Muscle layer of colon (tissue), 2 donors: ENCODE measurements around the gene NXPE1.

Experiments used
- H3K27ac ChIP-seq: one replicate; pipeline ENCODE4 v1.7.0; 2013; ENCODE audit warnings: low read depth, mild to moderate bottlenecking, low read length, moderate library complexity
- H3K27me3 ChIP-seq, 2 donors: one replicate each; pipeline ENCODE4 v1.7.0; 2013; ENCODE audit warnings: low read length in 2 of 2, mild to moderate bottlenecking in 2 of 2; ENCODE audit not compliant: insufficient read depth in 2 of 2, control insufficient read depth in 1 of 2
- H3K36me3 ChIP-seq: one replicate; pipeline ENCODE4 v1.7.0; 2013; ENCODE audit warnings: mild to moderate bottlenecking, low read length; ENCODE audit not compliant: insufficient read depth
- H3K4me1 ChIP-seq: one replicate; pipeline ENCODE4 v1.7.0; 2013; ENCODE audit warnings: mild to moderate bottlenecking, low read length; ENCODE audit not compliant: insufficient read depth
- H3K4me3 ChIP-seq, 2 donors: one replicate each; pipeline ENCODE4 v1.7.0; 2013; ENCODE audit warnings: low read length in 2 of 2, low read depth in 1 of 2, mild to moderate bottlenecking in 1 of 2, moderate library complexity in 1 of 2
- H3K9ac ChIP-seq: one replicate; pipeline ENCODE4 v1.7.0; 2013; ENCODE audit warnings: low read length
- H3K9me3 ChIP-seq: one replicate; pipeline ENCODE4 v1.7.0; 2013; ENCODE audit warnings: mild to moderate bottlenecking, low read length
- donor health status: abdominal sarcoma.
- donor health status: Adenocarcinoma of cecum.

Gene NXPE1

DNA sequence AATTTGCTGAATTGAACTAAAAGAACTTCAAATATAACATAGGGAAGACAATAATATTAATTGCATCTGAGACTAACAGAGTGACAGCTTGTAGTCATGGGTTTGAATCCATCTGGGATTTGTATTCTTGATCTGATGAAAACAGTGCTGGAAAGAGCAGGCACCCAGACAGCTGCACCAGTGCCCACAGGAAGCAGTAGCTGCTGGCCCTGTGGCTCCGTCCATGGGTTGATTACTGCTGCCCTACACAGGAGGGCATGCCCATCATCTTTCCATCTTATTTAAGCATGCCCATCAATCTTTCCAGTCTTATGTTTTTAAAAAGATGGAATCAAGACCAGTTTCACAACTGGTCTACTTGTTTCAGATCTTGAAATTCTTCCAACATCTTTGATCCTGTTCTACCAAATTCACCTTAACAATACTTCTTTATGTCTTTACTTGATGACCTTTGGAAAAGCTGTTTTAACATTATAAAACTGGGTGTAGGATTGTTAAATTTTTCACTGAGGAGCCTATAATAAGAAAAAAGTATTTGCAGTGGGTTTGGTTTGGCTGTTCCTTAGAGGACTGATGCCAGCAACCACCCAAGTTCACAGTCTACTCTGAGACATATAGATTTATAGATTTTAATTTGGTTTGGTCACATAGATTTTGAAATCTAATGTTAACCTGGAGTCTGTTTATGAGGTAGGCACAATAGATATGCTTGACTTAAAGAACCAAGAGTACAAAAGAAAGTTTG lies 36.7 kb upstream of the NXPE1 start:
- Histone ChIP-seq H3K27me3 (no peaks in the 10 kb centered on the region), H3K4me1 (no peaks in the 10 kb centered on the region), H3K27ac (no peak overlapping the region), H3K36me3 (no peaks in the 10 kb centered on the region), H3K9ac (no peak overlapping the region), H3K4me3 (no peak overlapping the region), H3K9me3 (no peaks in the 10 kb centered on the region)

DNA sequence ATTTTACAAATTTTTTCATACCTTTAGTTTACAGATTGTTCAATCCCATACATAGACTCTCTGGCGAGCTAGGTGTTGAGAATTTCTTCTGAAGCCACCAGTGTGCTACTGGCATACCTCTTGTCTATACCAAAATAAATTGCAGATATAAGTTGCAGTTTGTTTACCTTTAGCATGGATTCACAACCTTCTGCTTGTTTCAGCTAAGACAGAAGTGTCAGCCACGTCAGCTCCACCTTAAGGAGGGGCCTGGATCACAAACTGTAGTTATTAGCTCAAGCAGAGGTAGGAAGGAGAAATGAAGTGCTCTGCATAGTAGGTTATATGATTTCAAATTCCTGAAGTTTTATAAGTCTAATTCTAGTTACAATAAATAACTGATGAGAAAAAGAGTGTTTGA lies 35.9 kb upstream of the NXPE1 start, which contains the start of gene NXPE4:
TSS of gene NXPE4 (minus strand) at position 216 of the 400 bp plus-strand sequence. CDS start 1,027 bp downstream, outside the sequence.
- Histone ChIP-seq H3K4me3 (no peak within 1 kb of the TSS), H3K4me1 (no peaks in the 10 kb centered on the region), H3K36me3 (no peaks in the 10 kb centered on the region), H3K27me3 (no peaks in the 10 kb centered on the region), H3K9me3 (no peaks in the 10 kb centered on the region), H3K9ac (no peak within 1 kb of the TSS), H3K27ac (no peak within 1 kb of the TSS)

- H3K4me3 ChIP-seq: no peak overlapping the region
- no peak overlapping the region for H3K9ac ChIP-seq
- no peaks in the 10 kb centered on the region for H3K27me3 ChIP-seq
- no peaks in the 10 kb centered on the region for H3K4me1 ChIP-seq
- no peak overlapping the region for H3K27ac ChIP-seq
- H3K36me3 ChIP-seq: no peaks in the 10 kb centered on the region
- H3K9me3 ChIP-seq: no peaks in the 10 kb centered on the region
Measured at GRCh38 chr11:114594703-114595102, 35.0 kb upstream of the NXPE1 start.

DNA sequence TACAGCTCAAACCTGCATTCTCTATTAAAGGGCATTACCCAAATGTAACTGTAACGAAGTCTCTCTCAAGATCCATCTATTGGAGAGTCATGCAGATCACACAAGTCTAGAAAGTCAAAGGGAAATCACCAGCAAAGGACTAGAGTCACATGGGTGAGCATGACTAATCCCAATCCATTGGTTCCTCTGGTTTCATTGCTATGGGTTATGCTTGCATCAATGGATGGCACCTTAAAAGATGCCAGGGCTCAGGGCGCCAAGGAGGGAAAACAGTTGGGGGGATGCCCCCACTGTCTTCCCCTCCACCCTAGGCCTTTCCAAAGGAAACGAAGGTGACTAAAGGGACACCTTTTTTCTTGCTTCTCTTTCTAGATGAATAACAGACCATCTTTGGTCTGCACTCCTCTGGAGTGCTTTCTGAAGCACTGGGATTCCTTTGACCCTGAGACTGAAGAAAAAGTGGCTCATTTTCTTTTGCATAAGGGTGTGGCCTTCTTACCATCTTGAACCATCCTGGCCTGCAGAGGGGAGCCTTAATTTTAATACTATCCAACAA lies 27.8 kb upstream of the NXPE1 start:
- H3K9ac ChIP-seq: no peak overlapping the region
- no peaks in the 10 kb centered on the region for H3K27me3 ChIP-seq
- H3K27ac ChIP-seq: no peak overlapping the region
- no peak overlapping the region for H3K4me3 ChIP-seq
- no peaks in the 10 kb centered on the region for H3K4me1 ChIP-seq
- H3K9me3 ChIP-seq: no peaks in the 10 kb centered on the region
- H3K36me3 ChIP-seq: no peaks in the 10 kb centered on the region

DNA sequence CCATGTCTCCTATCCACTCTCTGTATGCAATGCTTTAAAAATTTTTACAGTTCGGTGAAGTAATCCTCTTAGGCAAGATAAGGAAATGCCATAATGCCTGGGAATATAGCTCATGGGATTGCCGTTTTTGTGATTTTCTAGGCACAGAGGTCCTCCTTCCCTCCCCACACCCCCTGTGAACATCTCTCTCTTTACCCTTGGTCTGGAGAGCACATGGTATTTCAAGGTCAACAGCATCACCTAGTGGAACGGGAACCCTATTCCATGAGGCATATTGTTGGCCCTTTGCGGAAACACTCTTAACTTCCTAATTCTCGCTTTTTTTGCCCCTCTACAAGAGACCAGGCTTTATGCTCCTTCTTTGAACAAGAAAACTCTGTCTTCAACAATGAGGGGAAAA lies 27.1 kb upstream of the NXPE1 start:
- no peaks in the 10 kb centered on the region for H3K27me3 ChIP-seq
- no peaks in the 10 kb centered on the region for H3K9me3 ChIP-seq
- no peak overlapping the region for H3K4me3 ChIP-seq
- H3K36me3 ChIP-seq: no peaks in the 10 kb centered on the region
- no peak overlapping the region for H3K27ac ChIP-seq
- H3K4me1 ChIP-seq: no peaks in the 10 kb centered on the region
- no peak overlapping the region for H3K9ac ChIP-seq

- no peak overlapping the region for H3K27ac ChIP-seq
- no peaks in the 10 kb centered on the region for H3K4me1 ChIP-seq
- no peaks in the 10 kb centered on the region for H3K27me3 ChIP-seq
- no peak overlapping the region for H3K4me3 ChIP-seq
- no peak overlapping the region for H3K9ac ChIP-seq
- no peaks in the 10 kb centered on the region for H3K9me3 ChIP-seq
- no peaks in the 10 kb centered on the region for H3K36me3 ChIP-seq
Measured at GRCh38 chr11:114571712-114572111, 12.0 kb upstream of the NXPE1 start.

- no peaks in the 10 kb centered on the region for H3K4me1 ChIP-seq
- H3K9ac ChIP-seq: no peak overlapping the region
Measured at GRCh38 chr11:114569801-114570200, 10.1 kb upstream of the NXPE1 start.

DNA sequence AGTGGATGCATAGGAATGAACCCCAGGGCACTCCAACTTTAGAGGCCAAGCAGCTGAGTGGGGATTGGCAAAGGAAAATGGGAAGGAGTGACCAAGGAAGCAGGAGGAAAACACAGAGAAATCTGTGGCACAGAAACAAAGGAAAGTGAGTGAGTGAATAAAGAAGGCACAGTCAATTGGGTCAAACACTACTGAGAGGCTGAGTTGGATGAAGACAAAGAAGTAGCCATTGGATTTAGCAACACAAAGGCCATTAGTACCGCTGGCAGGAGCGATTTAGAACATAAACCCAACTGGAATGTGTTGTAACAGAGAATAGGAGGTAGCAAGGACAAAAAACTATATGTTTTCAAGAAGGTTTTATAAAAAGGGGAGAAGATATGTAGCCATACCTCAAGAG lies 6.6 kb upstream of the NXPE1 start:
- Histone ChIP-seq H3K36me3 (no peaks in the 10 kb centered on the region), H3K4me1 (no peaks in the 10 kb centered on the region), H3K9me3 (no peaks in the 10 kb centered on the region), H3K27ac (no peak overlapping the region), H3K4me3 (no peak overlapping the region), H3K27me3 (no peaks in the 10 kb centered on the region), H3K9ac (no peak overlapping the region)

More at GRCh38 chr11:114569801-114570200, 10.1 kb upstream of the NXPE1 start:
- Histone ChIP-seq H3K9me3 (no peaks in the 10 kb centered on the region), H3K27ac (no peak overlapping the region), H3K27me3 (no peaks in the 10 kb centered on the region), H3K36me3 (no peaks in the 10 kb centered on the region), H3K4me3 (no peak overlapping the region)

DNA sequence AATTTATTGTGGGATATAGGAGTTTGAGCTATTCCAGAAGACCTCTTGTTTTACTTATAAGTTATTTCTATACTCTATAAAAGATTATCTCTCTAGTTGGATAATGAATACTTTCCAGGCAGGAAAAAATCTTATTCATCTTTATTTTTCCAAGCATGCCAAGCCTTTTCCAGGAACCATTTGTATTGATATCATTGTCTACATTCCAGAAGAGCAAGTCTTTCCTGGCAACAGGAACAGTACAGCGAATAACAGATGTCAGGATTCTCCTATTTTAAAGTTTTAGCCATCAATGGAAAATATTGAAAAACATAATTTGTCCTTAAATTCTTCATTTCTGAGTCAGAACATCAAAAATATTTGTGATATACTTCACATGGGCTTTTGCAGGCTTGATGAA lies 5.2 kb upstream of the NXPE1 start:
- no peaks in the 10 kb centered on the region for H3K9me3 ChIP-seq
- H3K36me3 ChIP-seq: no peaks in the 10 kb centered on the region
- no peak overlapping the region for H3K4me3 ChIP-seq
- no peak overlapping the region for H3K27ac ChIP-seq
- no peaks in the 10 kb centered on the region for H3K4me1 ChIP-seq
- no peaks in the 10 kb centered on the region for H3K27me3 ChIP-seq
- H3K9ac ChIP-seq: no peak overlapping the region

DNA sequence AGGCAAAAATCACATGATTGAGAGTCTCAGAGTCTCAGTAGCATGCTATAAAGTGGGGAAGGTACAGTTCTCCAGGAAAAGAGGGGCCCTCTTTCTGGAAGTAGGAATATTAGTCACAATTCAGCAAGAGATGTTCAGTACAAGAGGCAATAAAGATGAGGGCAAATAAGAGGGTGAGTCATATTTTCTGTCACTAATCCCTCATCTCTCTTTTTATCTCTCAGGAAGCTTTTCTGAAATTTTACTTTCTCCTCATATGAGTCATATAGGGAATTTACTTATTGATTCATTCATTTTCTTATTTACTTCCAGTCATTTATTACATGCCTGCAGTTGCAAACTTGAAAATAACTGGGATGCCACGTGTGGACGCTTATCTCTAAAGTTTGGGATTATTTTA lies 3.4 kb upstream of the NXPE1 start:
- no peak overlapping the region for H3K9ac ChIP-seq
- no peak overlapping the region for H3K27ac ChIP-seq
- no peak overlapping the region for H3K4me3 ChIP-seq

DNA sequence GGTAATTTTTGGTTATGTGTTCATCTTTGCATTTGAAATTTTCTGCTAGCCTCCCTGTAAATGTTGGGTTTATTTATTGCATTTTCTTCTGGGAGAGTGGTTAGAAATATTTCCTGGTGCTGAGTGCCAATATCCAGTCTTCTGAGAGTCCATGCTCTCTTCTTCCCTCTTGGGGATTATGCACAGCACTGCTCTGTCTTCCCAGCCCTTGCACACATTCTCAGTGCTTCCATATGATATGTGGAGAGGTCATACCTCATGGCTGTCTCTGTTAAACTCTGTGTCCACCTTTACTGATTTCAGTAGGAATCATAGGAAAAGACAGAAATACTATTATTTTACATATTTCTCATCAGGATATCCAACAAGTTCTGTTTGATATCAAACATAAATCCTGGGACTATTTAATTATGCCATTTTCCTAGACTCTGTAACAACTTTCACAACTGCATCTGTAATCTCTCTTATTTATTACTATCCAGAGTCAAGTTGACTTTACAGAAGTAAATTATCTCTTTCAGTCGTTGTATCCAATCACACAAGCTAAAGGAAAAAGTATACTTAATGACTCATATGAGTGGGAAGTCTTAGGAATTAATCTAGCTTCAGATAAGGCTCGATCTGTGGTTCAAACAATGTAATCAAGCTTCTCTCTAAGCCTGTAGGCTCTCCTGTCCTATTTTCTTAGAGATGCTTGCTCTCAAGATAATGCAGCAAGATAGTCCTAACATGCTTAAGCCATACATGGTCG lies 2.7 kb upstream of the NXPE1 start:
- no peaks in the 10 kb centered on the region for H3K4me1 ChIP-seq
- no peak overlapping the region for H3K4me3 ChIP-seq
- H3K27me3 ChIP-seq: no peaks in the 10 kb centered on the region
- no peaks in the 10 kb centered on the region for H3K9me3 ChIP-seq
- H3K27ac ChIP-seq: no peak overlapping the region
- no peak overlapping the region for H3K9ac ChIP-seq
- H3K36me3 ChIP-seq: no peaks in the 10 kb centered on the region

More for the DNA sequence above, 3.4 kb upstream of the NXPE1 start:
- H3K4me1 ChIP-seq: no peaks in the 10 kb centered on the region
- no peaks in the 10 kb centered on the region for H3K27me3 ChIP-seq
- H3K9me3 ChIP-seq: no peaks in the 10 kb centered on the region
- H3K36me3 ChIP-seq: no peaks in the 10 kb centered on the region
